PC-9 (cell line): ENCODE results near the gene FBXO34.

ENCODE experiments used
- EZH2 ChIP-seq: fragments of 200-600 bp; sonication (generic); IDR thresholded peaks from 2 replicates; pipeline ENCODE4 v1.8.0; 2017; ENCODE audit warnings: antibody characterized with exemption, low read depth
- TF ChIP-seq, protein P1 (sequence below): fragments of 200-600 bp; sonication (generic); conservative IDR thresholded peaks from 2 replicates; pipeline ENCODE4 v1.6.1; 2017; ENCODE audit warnings: mixed run types, antibody characterized with exemption, mild to moderate bottlenecking, moderate library complexity

DNA sequence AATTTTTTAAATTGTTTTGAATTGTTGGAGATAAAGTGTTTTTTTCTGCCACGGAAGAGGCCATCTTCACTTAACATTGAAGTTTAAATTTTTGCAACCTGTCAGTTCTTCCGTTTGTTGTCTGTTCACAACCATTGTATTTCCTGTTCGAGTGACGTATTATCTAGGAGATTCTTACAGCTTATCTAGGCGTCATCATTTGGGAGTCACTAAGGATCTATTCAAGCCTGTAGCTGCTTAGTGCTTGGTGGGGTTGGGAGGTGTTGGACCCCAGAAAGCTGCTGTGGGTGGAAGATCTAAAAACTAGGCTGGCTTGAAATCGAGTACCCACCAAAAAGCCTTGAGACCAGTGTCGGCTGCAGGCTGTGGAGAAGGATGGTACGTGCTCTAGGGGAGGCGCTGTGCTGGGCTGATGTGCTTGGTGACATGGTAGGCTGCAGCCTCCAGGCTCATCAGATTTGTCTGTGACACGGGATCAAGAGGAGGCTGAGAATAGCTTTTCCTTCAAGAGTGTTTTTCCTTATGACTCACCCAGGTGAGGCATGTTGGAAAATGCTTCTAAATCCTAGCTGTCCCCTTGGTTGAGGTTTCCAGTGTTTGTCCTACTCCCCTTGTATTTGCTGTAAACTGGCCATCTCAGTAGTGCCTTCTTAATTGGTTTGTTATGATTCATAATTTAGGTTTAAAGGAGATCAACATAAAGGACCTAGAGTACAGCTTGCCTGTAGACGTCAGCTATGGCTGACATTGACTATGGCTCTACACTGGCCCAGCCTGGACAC is 82.7 kb downstream of the FBXO34 start:
- TF ChIP-seq, protein P1, sequence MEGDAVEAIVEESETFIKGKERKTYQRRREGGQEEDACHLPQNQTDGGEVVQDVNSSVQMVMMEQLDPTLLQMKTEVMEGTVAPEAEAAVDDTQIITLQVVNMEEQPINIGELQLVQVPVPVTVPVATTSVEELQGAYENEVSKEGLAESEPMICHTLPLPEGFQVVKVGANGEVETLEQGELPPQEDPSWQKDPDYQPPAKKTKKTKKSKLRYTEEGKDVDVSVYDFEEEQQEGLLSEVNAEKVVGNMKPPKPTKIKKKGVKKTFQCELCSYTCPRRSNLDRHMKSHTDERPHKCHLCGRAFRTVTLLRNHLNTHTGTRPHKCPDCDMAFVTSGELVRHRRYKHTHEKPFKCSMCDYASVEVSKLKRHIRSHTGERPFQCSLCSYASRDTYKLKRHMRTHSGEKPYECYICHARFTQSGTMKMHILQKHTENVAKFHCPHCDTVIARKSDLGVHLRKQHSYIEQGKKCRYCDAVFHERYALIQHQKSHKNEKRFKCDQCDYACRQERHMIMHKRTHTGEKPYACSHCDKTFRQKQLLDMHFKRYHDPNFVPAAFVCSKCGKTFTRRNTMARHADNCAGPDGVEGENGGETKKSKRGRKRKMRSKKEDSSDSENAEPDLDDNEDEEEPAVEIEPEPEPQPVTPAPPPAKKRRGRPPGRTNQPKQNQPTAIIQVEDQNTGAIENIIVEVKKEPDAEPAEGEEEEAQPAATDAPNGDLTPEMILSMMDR, result no peak
- TF ChIP-seq EZH2, result no peak
